Activated T-helper 9 cell treated with anti-CD3 and anti-CD28 coated beads, Interleukin-2, amount 50 U/mL, for 16 hours (primary cell): Measurements from ENCODE around the gene UMAD1.
"Not testable (repeated sequence)": the region's sequence is repeated elsewhere in the genome, so short reads cannot be mapped to it uniquely, and the experiment has no call there.

Experiments
- DNase-seq: peaks from one replicate; pipeline ENCODE4 v3.0.0-alpha.2; 2020; ENCODE audit warnings: low read depth

UMAD1 gene

DNA sequence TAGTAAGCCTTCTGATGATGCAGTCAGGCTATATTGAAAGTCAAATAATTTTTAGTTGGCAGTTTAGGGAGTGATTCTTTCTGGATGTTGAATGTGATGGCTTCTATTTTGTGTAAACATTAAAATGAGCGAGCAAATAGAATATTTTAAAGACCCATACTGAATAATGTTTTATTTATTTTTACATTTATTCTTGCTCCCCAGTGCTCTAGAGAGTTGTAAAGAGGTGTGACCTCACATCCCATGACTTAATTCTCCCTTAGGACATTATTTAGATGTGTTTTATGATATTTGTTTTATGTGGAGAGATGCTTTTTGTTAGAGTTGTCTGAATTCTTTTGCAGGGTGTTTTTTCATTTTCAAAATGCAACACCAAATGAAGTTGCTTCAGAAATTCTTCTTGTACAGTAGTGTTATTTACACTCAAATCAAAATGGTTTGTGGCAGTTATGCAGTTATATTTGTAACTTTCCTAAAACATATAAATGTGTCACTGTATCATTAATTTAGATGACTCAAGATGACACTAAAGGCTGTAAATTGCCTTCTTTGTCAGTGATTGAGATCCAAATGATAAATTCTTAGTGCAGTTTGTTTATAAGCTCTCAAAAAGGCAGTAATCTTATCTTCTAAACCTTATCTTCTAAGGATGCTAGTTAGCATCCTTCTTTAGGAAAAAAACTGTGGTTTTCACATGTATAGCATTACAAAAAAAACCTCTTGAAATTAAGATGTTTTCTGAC lies 12.4 kb downstream of the UMAD1 start:
- no peak for DNase-seq

- DNase-seq = no peak
These were observed 13.1 kb downstream of the UMAD1 start for GRCh38 chr7:7653593-7654187.

GRCh38 chr7:7654964-7655715 lies 14.6 kb downstream of the UMAD1 start:
- DNase-seq = no peak

DNA sequence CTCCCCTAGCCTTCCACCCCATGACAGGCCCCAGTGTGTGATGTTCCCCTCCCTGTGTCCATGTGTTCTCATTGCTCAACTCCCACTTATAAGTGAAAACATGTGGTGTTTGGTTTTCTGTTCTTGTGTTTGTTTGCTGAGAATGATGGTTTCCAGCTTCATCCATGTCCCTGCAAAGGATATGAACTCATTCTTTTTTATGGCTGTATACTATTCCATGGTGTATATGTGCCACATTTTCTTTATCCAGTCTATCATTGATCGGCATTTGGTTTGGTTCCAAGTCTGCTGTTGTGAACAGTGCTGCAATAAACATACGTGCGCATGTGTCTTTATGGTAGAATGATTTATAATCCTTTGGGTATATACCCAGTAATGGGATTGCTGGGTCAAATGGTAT lies 15.9 kb downstream of the UMAD1 start:
- DNase-seq = not testable (repeated sequence)

GRCh38 chr7:7662527-7662926 lies 22.0 kb downstream of the UMAD1 start:
- no peak for DNase-seq

- DNase-seq = no peak
These were observed 23.7 kb downstream of the UMAD1 start for GRCh38 chr7:7664291-7664690.

DNA sequence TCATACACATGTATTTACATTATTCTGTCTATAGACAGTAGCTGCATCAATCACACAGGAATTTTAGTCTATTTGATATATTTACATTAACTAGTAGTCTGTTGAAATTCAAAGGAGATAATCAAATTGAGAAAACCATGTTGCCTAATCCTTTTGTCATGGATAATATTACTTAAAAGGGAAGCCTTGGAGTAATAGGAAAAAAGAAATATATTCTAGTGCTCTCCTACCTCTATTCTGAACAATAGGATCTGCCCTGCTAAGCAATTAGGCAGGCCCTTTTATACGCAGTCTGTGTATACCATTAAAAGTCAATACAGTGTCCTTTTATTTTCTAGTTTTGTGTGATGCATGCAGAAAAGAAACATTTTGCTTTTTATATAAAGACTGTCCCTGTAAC lies 24.5 kb downstream of the UMAD1 start:
- no peak for DNase-seq

GRCh38 chr7:7667187-7667586 lies 26.6 kb downstream of the UMAD1 start:
- no peak for DNase-seq

GRCh38 chr7:7668706-7669105 lies 28.2 kb downstream of the UMAD1 start:
- no peak for DNase-seq

DNA sequence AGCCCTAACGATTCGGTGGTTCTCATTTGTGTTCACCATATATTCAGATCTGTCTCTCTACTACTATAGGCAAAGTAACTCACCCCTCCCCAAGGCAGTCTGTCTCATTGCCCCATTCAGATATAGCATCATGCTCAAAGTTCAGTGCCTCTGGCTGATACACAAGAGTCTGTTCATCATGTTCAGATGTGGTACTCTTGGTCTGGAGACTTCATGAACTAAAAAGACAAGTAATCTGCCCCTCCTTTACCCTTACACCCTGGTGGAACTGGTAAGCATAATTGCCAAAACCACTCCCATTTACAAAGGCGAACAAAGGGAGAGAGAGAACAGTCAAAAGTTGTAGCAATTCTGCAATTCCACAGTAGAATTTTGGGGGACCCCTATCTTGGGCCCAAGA lies 29.9 kb downstream of the UMAD1 start:
- no peak for DNase-seq

GRCh38 chr7:7671361-7671760 lies 30.8 kb downstream of the UMAD1 start:
- no peak for DNase-seq

- no peak for DNase-seq
These were observed 32.1 kb downstream of the UMAD1 start for GRCh38 chr7:7672545-7673239.

DNA sequence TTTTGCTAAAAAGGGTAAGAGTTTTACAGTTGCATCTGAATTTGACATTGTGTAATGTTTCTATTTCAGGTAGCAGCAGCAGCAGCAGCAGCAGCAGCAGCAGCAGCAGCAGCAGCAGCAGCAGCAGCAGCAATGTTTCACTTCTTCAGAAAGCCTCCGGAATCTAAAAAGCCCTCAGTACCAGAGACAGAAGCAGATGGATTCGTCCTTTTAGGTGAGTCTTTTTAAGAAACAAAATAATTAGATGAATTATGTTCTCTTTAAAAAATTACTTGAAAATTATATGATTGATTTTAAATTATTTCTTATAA lies 32.6 kb downstream of the UMAD1 start:
- no peak for DNase-seq

GRCh38 chr7:7675686-7676085 lies 35.1 kb downstream of the UMAD1 start:
- no peak for DNase-seq

- not testable (repeated sequence) for DNase-seq
These were observed 39.1 kb downstream of the UMAD1 start for GRCh38 chr7:7679640-7680039.

GRCh38 chr7:7681191-7681935 lies 40.8 kb downstream of the UMAD1 start:
- no peak for DNase-seq

DNA sequence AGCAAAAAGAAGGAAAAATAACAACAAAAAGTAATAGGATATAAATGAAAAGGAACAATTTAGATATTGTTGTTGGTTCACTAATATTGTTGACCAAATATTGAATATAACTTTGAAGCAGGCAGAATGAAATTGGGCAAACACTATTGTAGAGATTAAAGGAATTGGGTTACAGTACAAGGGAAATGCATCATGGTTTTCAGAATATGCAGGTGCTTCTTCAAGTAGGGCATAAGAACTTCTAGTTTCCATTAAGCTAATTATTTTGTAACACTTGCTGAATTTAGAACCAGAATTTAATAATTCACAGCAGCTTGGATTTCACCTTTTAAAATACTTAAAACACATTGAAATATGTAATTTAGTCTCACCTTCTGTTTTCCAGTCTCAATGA lies 41.4 kb downstream of the UMAD1 start:
- DNase-seq = no peak

DNA sequence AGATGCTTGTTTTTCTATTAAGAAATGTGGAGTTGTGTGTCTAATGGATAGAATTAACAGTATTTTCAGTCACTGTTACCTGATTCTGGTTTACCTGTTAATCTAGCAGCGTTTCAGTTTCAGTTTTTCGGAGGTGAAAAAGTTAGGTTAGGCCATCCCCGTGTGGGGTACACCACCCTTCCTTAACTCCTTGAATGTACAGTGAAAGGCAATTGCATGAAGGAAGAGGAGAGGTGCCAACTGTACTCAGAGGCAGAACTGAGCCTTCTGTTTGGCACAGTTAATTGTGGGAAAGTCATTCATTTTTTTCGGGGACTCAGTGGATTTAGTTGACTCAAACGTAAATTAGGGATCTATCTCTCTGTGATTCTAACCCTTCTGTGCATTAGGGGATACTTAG lies 42.3 kb downstream of the UMAD1 start:
- DNase-seq = no peak

GRCh38 chr7:7686811-7687508 lies 46.4 kb downstream of the UMAD1 start:
- no peak for DNase-seq

GRCh38 chr7:7687800-7688199 lies 47.2 kb downstream of the UMAD1 start:
- no peak for DNase-seq

DNA sequence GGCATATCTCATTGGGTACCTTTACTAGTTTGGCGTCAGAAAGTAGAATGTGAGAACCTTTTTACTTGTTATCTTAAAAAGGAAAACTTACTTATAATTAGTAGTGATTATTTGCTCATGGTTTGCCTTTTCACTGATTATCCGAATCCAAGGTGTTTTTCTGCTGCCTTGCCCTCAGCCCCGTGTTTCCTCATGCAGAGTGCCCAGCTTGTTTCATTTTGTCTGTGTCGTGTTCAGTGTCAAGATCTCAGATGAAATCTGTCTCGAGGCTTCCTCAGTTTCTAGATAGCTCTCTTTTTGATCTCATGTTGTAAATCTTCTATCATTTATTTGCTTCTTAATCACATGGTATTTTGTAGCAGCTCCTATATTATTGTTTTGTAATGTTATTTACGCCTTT lies 47.8 kb downstream of the UMAD1 start:
- no peak for DNase-seq

DNA sequence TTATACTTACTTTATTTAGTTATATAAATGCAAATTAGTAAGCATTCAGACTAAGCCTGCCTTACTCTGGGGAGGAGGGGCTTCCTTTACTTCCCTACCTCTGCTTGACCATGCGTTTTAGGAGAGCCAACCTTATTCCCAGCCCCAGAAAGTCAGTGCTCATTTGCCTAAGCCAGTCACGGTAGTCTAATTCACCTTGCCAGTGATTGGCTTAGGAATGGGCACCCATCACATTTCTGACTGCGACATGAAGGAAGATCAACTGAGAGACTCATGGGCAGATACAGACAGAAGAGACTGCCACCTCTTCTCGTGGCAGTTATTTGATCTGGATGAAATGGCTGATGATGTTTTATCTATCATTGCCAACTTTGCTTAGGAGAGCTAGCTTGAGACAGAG lies 48.4 kb downstream of the UMAD1 start:
- DNase-seq = no peak
